Mononuclear cell (primary cell): ENCODE results near the gene NR4A1. TPM values are rescaled to one million over a fixed set of nuclear protein-coding genes. Genes with fewer than 3 reads are reported as not detected.
A peak's percentile ranks its signal among the peaks of the same experiment; 100 is the strongest.

Source experiments
- H3K27me3 ChIP-seq: 2 replicates; pipeline ENCODE4 v1.6.0; 2011; ENCODE audit warnings: low read length, control low read depth; ENCODE audit not compliant: insufficient read depth
- H3K4me1 ChIP-seq: 2 replicates; pipeline ENCODE4 v1.5.1; 2011; ENCODE audit warnings: mild to moderate bottlenecking, low read length, control low read depth; ENCODE audit not compliant: insufficient read depth
- H3K4me3 ChIP-seq: 2 replicates; pipeline ENCODE4 v1.5.1; 2011; ENCODE audit warnings: mild to moderate bottlenecking, low read length, moderate library complexity
- H3K9me3 ChIP-seq: 2 replicates; pipeline ENCODE4 v1.5.1; 2011; ENCODE audit warnings: low read depth, mild to moderate bottlenecking, control low read depth, low read length
- total RNA-seq: library from RNA; depleted of rRNA; stranded (reverse); fragments of >200 nt; gene quantifications from one replicate; pipeline ENCODE4 v1.2.3, GENCODE V29; 2012

Gene NR4A1
- total RNA-seq, result 126 TPM

DNA sequence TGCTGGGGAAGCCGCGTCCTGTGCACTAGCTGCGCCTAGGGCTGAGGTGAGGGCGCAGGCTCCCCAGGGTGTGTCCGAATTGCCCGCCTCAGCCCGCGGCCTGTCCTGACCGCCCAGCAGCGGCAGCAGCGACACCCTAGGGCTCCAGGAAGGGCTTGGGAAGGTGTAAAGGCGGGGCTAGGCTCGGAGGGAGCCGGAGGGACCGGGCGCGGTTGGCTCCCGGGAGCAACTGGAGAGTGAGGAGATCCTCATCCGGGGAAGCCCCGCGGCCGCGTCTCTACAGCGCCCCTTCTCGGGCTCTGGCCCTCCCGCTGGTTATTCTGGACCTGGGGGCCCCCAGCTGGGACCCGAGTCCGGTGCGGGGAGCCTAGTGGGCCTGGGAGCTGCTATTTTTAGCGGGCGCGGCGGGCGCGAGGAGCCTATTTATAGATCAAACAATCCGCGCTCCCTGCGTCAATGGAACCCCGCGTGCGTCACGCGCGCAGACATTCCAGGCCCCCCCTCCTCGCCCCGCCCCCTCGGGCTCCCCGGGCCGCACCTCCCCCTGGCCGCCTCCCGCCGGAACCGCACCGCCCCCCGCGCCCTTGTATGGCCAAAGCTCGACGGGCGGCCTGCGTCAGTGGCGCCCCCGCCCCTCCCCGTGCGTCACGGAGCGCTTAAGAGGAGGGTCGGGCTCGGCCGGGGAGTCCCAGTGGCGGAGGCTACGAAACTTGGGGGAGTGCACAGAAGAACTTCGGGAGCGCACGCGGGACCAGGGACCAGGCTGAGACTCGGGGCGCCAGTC is at the start of gene NR4A1:
NR4A1 (plus strand) TSS at position 685 of the 784 bp plus-strand sequence. CDS start 2,887 bp downstream, outside the sequence.
- Histone ChIP-seq H3K27me3 (no peaks in the 10 kb centered on the region), H3K4me1 (peaks cover 35% of the 10 kb centered on the region), H3K4me3 (peak within 1 kb of the TSS; percentile 57), H3K9me3 (no peaks in the 10 kb centered on the region)

DNA sequence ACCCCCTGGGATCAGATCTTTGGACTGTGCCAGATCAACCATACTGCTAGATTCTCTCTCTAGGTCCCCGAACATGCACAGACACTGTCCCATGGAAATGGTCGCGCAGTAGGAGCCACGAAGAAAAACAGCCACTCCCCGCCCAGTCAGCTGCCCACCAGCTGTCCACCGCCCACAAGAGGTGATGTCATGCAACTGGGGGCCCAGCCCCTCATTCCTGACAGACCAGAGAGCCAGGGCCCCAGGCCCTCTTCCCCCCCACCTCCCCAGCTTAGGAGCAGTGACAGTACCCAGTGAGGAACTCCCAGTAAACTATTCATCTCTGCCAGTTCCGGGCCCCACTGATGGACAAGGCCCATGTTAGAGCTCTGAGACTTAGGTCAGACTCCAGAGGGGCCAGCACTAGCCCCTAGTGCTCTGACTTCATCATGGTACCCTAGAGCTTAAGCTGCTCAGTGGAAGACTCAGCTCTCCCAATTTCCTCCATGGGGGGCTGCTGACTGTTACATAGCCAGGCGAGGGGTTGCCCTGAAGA is 48.2 kb upstream of the NR4A1 start:
- peaks cover 12% of the 10 kb centered on the region for H3K27me3 ChIP-seq

DNA sequence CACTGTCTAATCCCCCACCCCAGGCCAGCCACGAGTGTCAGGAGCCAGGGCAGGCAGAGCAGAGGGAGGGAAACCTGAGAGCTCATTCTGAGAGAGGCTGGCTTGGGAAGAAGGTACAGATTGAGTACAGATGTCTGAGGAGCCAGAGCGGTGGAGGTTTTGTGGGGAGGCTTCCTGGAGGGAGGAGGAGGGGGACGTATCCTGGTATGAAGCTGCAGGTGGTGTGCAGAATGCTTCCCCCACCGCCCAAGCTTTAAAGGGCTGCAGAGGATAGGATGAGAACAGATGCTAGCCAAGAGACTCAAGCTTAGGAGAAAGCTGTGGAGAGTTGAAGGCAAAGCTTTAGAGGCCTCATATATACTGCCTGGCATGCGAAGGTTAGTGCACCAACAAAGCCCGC is 47.7 kb upstream of the NR4A1 start:
- peaks cover 32% of the 10 kb centered on the region for H3K4me1 ChIP-seq
- no peaks in the 10 kb centered on the region for H3K9me3 ChIP-seq
- no peak overlapping the region for H3K4me3 ChIP-seq
- peaks cover 13% of the 10 kb centered on the region for H3K27me3 ChIP-seq

More for the DNA sequence above, 48.2 kb upstream of the NR4A1 start:
- Histone ChIP-seq H3K4me1 (peaks cover 26% of the 10 kb centered on the region), H3K9me3 (no peaks in the 10 kb centered on the region), H3K4me3 (no peak overlapping the region)

DNA sequence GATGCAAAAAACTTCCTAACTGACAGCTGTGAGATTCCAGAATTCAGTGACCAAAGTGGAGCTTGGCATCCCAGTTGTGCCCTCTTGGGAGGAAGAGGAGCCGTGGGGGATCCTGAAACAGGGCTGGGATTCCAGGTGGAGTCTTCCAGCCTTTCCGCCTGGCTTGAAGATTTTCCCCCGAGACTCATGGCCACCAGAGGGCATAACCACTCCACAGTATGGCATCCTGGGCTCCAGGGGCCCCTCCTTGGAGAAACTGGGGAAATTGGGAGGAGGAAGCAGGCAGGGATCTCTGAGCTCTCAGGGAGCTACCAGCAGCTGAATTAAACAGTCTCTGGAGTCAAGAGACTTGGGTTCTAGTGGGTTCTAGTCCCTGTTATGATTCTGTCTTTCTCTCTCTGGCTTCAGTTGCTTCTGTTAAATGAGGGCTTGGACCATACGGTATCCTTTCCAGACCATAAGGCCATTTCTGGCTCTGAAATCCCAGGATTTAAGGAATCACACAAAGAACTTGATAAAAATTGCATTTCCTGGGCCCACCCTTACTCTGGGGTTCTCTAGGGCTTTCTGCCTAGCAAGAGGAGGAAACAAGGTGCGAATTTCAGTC is 47.1 kb upstream of the NR4A1 start:
- Histone ChIP-seq H3K9me3 (no peaks in the 10 kb centered on the region), H3K4me3 (no peak overlapping the region), H3K4me1 (peaks cover 33% of the 10 kb centered on the region), H3K27me3 (peaks cover 13% of the 10 kb centered on the region)

DNA sequence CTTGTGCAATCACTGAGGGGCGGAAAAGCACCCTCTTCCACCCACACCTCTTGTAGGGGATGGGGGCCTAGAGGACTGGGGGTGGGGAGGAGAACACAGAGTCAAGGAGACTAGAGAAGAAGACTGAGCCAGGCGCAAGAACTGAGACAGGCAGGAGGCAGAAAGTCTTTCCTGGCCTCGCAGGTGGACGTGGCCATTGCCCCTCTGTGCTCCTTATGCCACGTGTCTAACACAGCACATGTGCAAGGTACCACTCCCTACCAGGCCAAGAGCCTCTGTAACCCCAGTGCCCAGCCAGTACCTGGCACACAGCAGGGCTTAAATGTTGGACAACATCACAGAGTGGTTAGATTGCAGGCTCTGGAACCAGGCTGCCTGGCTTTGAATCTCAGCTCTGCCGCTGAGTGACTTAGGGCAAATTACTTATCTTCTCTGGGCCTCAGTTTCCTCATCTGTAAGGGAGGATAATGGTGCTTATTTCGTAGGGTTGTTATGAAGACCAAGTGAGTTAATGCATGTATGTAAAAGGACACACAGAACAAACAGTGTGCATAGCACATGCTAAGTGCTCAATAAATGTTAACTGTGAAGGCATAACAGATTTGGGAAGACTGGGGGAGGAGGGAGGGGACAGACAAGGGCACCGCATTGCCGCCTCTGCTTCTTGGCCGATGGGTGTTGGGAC is 45.9 kb upstream of the NR4A1 start:
- peaks cover 13% of the 10 kb centered on the region for H3K27me3 ChIP-seq
- H3K9me3 ChIP-seq, result no peaks in the 10 kb centered on the region
- peaks cover 33% of the 10 kb centered on the region for H3K4me1 ChIP-seq
- no peak overlapping the region for H3K4me3 ChIP-seq

DNA sequence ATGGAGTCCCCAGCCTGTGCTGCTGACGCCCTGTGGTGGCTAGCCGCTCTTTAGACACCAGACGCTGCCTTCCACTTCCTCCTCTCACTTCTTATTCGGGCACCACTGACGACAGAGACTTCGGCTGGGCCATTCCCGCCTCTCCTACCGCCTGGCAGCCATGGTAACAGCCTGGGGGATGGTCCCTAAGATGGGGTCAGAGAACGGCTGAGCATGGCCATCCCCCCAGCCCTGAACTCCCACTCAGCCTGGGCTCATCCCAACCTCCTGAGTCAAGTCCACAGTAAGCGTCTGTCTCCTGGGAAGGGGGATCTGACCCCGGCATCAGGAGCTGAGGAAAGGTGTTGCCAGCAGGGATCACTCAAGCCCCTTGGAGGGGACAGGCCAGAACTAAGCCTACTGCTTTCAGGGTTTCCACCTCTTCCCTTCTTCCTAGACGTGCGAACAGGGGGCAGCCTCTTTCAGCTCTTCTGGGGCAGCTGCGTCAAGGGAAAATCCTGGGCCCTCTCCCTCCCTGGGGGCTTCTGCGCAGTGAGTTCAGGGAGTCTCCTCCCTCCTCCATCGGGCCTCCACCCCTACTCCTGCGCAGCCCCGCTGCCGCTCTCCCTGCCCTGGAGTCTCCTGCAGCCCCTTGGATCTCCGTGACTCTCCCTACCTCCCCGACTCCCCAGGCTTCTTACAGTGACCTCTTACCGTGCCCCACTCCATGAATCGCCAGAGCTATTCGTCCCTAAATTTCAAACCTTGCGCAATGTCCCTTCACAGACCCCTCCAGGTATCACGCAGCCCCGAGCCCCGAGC is 45.1 kb upstream of the NR4A1 start:
- Histone ChIP-seq H3K9me3 (no peaks in the 10 kb centered on the region), H3K4me3 (no peak overlapping the region), H3K4me1 (peaks cover 33% of the 10 kb centered on the region), H3K27me3 (peaks cover 13% of the 10 kb centered on the region)

DNA sequence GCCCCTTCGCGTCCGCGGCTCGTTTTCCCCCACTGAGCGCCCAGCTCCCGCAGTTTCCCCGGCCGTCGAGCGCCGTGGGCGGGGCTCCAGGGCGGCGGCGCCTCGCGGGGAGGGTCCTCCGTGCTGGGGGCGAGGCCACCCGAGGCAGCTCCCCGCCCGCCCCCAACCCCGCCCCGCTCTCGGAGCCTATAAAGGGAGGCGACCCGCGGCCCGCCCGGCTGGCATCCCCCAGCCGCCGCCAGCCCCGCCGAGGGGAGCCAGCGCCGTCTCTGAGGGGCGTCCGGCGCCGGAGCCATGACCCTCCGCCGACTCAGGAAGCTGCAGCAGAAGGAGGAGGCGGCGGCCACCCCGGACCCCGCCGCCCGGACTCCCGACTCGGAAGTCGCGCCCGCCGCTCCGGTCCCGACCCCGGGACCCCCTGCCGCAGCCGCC is 44.5 kb upstream of the NR4A1 start, which contains the start of gene TAMALIN:
TAMALIN (plus strand) TSS at position 221 of the 432 bp plus-strand sequence; CDS start at position 295, 74 bp downstream.
- Histone ChIP-seq H3K4me3 (peak within 1 kb of the TSS; percentile 60), H3K9me3 (no peaks in the 10 kb centered on the region), H3K27me3 (peaks cover 13% of the 10 kb centered on the region), H3K4me1 (peaks cover 33% of the 10 kb centered on the region)

DNA sequence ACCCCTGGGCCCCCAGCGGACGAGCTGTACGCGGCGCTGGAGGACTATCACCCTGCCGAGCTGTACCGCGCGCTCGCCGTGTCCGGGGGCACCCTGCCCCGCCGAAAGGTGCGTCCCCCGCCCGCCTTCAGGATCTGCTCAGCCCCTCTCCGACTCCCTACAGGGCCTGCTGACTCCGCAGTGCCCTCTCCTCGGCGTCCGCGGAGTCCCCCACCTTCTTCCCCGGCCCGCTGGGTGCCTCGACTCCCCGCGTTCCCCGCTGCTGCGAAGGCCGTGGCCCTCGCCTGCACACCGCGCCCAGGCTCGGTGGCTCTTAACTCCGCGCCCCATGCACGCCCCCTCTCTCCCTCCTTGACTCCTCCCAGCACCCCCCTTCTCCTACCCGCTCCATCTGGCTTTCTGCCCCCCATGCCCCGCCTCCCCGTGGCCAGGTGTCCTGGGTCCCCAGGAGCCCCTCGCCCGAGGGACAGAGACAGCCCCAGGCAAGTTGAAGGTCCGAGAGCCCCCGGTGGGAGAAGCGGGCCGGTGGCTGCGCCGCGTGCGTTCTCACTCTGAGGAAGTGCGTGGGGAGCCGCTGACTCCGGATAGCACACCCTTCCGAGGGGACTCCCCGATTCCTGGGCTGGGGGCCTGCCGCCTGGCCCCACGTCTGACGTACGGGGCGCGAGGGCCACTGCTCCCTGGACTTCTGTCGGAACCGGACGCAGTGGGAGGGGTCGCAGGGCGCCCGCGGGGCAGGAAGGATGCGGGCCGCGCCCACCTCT is 43.9 kb upstream of the NR4A1 start:
- Histone ChIP-seq H3K9me3 (no peaks in the 10 kb centered on the region), H3K27me3 (peaks cover 13% of the 10 kb centered on the region), H3K4me3 (peak overlapping the region; percentile 60), H3K4me1 (peaks cover 33% of the 10 kb centered on the region)

DNA sequence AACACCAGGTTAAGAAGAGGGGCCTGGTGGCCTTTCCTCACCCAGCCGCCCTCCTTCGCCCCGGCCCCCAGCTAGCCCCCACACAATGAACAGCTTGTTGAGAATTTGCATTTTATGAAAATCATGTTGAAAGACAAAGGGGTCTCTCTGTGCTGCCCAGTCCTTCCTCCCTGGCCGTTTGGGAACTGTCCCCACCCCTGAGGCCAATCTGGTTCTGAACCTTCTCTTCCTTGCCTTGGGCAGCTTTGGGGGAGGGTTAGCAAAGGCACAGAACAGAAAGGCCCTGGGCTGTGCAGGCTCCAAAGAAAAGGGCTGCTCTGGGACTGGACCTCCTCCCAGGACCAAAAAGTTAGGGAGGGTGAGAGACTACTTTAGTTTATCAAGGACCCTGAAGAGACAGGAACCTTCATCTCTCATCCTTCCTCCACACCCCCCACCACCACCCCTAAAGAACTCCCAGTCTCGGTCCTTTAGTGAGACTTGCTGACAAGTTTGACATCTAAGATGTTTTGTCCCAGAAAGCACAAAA is 43.2 kb upstream of the NR4A1 start:
- peaks cover 33% of the 10 kb centered on the region for H3K4me1 ChIP-seq
- H3K4me3 ChIP-seq, result peak overlapping the region; percentile 60
- no peaks in the 10 kb centered on the region for H3K9me3 ChIP-seq
- H3K27me3 ChIP-seq, result peaks cover 13% of the 10 kb centered on the region

DNA sequence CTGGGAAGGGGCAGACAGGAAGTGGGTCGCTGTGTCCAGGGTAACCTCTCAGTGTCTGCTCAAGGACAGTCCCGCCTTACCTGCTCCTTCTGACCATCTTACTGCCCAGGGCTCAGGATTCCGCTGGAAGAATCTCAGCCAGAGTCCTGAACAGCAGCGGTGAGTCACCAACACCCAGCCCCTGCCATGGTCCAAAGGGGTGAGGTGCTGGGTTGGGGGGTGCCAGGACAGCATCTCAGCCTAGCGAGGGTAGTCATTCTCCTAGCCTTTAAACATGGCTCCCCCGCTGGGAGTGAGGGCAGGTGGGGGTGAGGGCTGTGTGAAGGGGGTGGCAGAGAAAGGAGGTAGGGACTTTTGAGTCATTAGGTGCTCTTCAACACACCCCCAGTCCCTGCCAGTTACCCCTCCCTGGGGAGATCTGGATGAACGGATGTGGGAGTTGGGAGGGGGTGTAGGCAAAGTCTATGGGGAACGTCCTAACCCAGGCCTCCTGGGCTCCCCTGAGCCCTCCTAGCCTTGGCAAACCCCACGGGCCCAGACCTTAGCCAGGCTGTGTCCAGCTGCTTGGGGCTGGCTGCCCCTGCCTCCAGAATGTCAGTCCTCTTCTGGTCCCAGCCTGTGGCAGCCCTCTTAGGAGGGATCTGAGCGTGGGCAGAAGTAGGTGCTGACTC is 42.0 kb upstream of the NR4A1 start:
- Histone ChIP-seq H3K4me3 (no peak overlapping the region), H3K4me1 (peaks cover 33% of the 10 kb centered on the region), H3K9me3 (no peaks in the 10 kb centered on the region), H3K27me3 (peaks cover 13% of the 10 kb centered on the region)

DNA sequence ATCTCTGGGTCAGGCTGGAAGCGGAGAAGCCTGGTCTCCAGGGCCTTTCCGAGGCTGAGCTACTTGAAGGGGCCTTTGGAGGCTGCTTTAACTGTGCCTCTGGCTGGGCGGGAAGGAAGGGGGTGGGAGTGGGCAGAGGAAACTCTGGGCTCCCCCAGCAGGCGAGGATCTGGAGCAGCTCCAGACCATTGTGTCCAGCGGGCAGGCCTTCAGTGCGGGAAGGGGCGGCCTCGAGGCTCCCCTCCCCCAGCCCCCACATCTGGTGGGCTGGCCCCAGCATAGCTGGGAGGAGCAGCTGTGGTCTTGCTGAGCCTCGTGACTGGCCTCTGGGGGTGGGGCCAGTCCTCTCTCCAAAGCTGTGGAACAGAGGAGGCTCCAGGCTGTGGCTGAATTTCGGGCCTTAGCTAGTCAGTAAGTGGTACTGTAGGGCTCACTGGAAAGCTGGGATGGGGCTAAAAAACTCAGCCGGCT is 41.1 kb upstream of the NR4A1 start:
- Histone ChIP-seq H3K4me1 (peaks cover 33% of the 10 kb centered on the region), H3K9me3 (no peaks in the 10 kb centered on the region), H3K4me3 (no peak overlapping the region), H3K27me3 (peaks cover 13% of the 10 kb centered on the region)

DNA sequence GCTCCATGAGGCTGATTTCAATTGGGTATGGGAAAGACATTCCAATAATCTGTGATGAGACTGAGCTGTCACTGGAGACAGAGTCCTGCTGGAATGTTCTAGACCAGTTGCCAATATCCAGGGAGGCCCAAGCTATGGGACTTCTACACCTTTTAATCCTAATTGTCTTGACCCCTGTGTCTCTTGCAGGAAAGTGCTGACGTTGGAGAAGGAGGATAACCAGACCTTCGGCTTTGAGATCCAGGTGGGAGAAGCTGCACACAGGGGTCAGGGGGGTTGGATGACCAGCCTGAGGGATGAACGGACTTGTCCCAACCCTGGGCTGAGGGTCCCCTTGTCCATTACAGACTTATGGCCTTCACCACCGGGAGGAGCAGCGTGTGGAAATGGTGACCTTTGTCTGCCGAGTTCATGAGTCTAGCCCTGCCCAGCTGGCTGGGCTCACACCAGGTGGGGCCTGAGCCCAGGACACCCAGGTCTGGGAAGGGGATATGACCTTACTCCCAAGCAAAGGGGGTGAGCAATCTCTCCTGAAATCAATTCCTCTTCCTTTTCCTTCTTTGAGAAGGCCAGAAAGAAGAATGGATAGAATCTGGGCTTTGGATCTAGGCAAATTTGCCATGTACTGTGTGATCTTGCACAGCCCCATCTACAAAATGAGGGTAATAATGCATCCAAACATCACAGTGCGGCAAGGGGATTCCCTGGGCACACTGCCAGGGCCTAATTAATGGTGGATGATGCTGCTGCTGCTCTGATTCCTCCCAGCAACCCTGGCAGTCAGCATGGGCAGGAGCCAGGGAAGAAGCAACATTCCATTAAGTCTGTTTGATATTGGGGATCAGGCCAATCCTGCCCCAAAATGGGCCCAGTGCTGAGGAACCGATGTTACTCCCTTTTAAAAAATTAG is 40.3 kb upstream of the NR4A1 start:
- Histone ChIP-seq H3K27me3 (peaks cover 11% of the 10 kb centered on the region), H3K4me1 (peaks cover 25% of the 10 kb centered on the region), H3K9me3 (no peaks in the 10 kb centered on the region), H3K4me3 (no peak overlapping the region)
